A549 (cell line): ENCODE measurements around the gene CCSER1. TPM values are rescaled to one million over a fixed set of nuclear protein-coding genes. Genes with fewer than 3 reads are reported as not detected.

Source experiments
- ATAC-seq, 2 experiments: fragments of 200-7000 bp in 1 of 2; fragments of >200 bp in 1 of 2; cut with Nextera tagmentation in 1 of 2; cut with Tn5 transposase in 1 of 2; 3 replicates each; pipeline versions ENCODE4 v1.8.0 to v1.9.1; 2018 to 2020; ENCODE audit warnings: mild to moderate bottlenecking in 1 of 2, moderate library complexity in 1 of 2
- CTCF ChIA-PET: fragments of 300-600 bp; sonication (Branson Sonifier 250); formaldehyde crosslinking; extraction: SDS; loops from one replicate; lab custom pipeline; 2021; ENCODE audit warnings: antibody characterized with exemption, inconsistent platforms; lab: Yijun Ruan, JAX
- POLR2A ChIA-PET: fragments of 350-600 bp; formaldehyde crosslinking; extraction: SDS; loops from one replicate; lab custom pipeline; 2021; ENCODE audit warnings: antibody characterized with exemption, inconsistent platforms; lab: Yijun Ruan, JAX
- DNase-seq, 2 experiments: peaks; one replicate each; pipeline versions ENCODE4 v3.0.0 to v3.0.0-alpha.2; 2011 to 2016; ENCODE audit warnings: low read depth in 1 of 2, low spot score in 1 of 2
- FAIRE-seq: peaks from 2 replicates; lab custom pipeline; 2011; peaks lifted over from hg19 to GRCh38; lab: Jason Lieb, UNC
- H3K27ac ChIP-seq, 2 experiments: fragments of >200 bp; sonication (Bioruptor Twin); formaldehyde crosslinking; 3 replicates each; pipeline ENCODE4 v1.5.1; 2016 to 2017
- H3K4me1 ChIP-seq: fragments of >200 bp; sonication (Bioruptor Twin); formaldehyde crosslinking; 3 replicates; pipeline ENCODE4 v1.6.1; 2016
- H3K4me2 ChIP-seq: fragments of >200 bp; sonication (Bioruptor Twin); formaldehyde crosslinking; 3 replicates; pipeline ENCODE4 v1.6.1; 2016
- H3K4me3 ChIP-seq: fragments of >200 bp; sonication (Bioruptor Twin); formaldehyde crosslinking; 3 replicates; pipeline ENCODE4 v1.5.1; 2016
- H3K9me3 ChIP-seq: fragments of >200 bp; sonication (Bioruptor Twin); formaldehyde crosslinking; 3 replicates; pipeline ENCODE4 v1.6.1; 2016
- ATOH8 ChIP-seq: fragments of 250-450 bp; sonication (Bioruptor Pico); IDR thresholded peaks from 2 replicates; pipeline ENCODE4 v1.5.0; 2020; ENCODE audit warnings: low read depth, mild to moderate bottlenecking, moderate library complexity
- BCL3 ChIP-seq: fragments of >200 bp; sonication (Bioruptor Twin); formaldehyde crosslinking; IDR thresholded peaks from 3 replicates; pipeline ENCODE4 v1.6.1; 2016
- CEBPB ChIP-seq, 2 experiments: fragments of >200 bp in 1 of 2; sonication (Bioruptor Twin) in 1 of 2; formaldehyde crosslinking in 1 of 2; IDR thresholded peaks; 2 replicates each; pipeline ENCODE4 v1.6.1; 2012 to 2016
- CHD4 ChIP-seq: fragments of 200-600 bp; sonication (generic); IDR thresholded peaks from 2 replicates; pipeline ENCODE4 v1.6.1; 2016; ENCODE audit warnings: antibody characterized with exemption, mild to moderate bottlenecking, borderline replicate concordance
- EHF ChIP-seq: fragments of 250-450 bp; sonication (Bioruptor Pico); IDR thresholded peaks from 2 replicates; pipeline ENCODE4 v1.5.0; 2020; ENCODE audit warnings: mild to moderate bottlenecking
- ELK1 ChIP-seq: fragments of 150-350 bp; IDR thresholded peaks from 2 replicates; pipeline ENCODE4 v1.6.1; 2014; ENCODE audit warnings: low read depth, mild to moderate bottlenecking, low read length
- ESRRA ChIP-seq: fragments of 150-350 bp; IDR thresholded peaks from 2 replicates; pipeline ENCODE4 v1.6.1; 2014; ENCODE audit warnings: mild to moderate bottlenecking, low read length, borderline replicate concordance
- FOSB ChIP-seq: fragments of 250-450 bp; sonication (Bioruptor Pico); IDR thresholded peaks from 2 replicates; pipeline ENCODE4 v1.5.0; 2020; ENCODE audit warnings: mild to moderate bottlenecking, moderate library complexity
- HMGXB4 ChIP-seq: fragments of 250-450 bp; sonication (Bioruptor Pico); IDR thresholded peaks from 2 replicates; pipeline ENCODE4 v1.5.0; 2021; ENCODE audit warnings: mild to moderate bottlenecking, moderate library complexity, borderline replicate concordance
- HOXB5 ChIP-seq: fragments of 250-450 bp; sonication (Bioruptor Pico); IDR thresholded peaks from 2 replicates; pipeline ENCODE4 v1.5.0; 2020; ENCODE audit warnings: mild to moderate bottlenecking, moderate library complexity
- JUN ChIP-seq, 2 experiments: fragments of >200 bp; sonication (Bioruptor Twin); formaldehyde crosslinking; IDR thresholded peaks; 2 replicates in 1 of 2; 3 replicates in 1 of 2; pipeline ENCODE4 v1.6.1; 2016 to 2017
- KDM1A ChIP-seq: fragments of 200-600 bp; sonication (generic); IDR thresholded peaks from 2 replicates; pipeline ENCODE4 v1.6.1; 2016; ENCODE audit warnings: low read depth, mild to moderate bottlenecking
- KDM5A ChIP-seq: fragments of 200-600 bp; sonication (generic); IDR thresholded peaks from 2 replicates; pipeline ENCODE4 v1.6.1; 2016; ENCODE audit warnings: antibody characterized with exemption, mild to moderate bottlenecking
- MAZ ChIP-seq: fragments of 150-350 bp; IDR thresholded peaks from 2 replicates; pipeline ENCODE4 v1.6.1; 2014; ENCODE audit warnings: antibody characterized with exemption, low read depth, low read length, borderline replicate concordance
- NPAS2 ChIP-seq: fragments of 250-450 bp; sonication (Bioruptor Pico); IDR thresholded peaks from 2 replicates; pipeline ENCODE4 v1.8.0; 2022; ENCODE audit warnings: mild to moderate bottlenecking, moderate library complexity, borderline replicate concordance
- PHF8 ChIP-seq: fragments of 200-600 bp; sonication (generic); IDR thresholded peaks from 2 replicates; pipeline ENCODE4 v1.6.1; 2016; ENCODE audit warnings: low read depth, mild to moderate bottlenecking, antibody characterized with exemption, moderate library complexity, borderline replicate concordance
- POLR2AphosphoS2 ChIP-seq: conservative IDR thresholded peaks from 2 replicates; pipeline ENCODE4 v1.6.1; 2012; ENCODE audit warnings: low read length, improper control_type of control experiment, inconsistent platforms
- RARB ChIP-seq: fragments of 250-450 bp; sonication (Bioruptor Pico); IDR thresholded peaks from 2 replicates; pipeline ENCODE4 v1.8.0; 2021; ENCODE audit warnings: mild to moderate bottlenecking, moderate library complexity
- RFX5 ChIP-seq: fragments of 450-650 bp; IDR thresholded peaks from 2 replicates; pipeline ENCODE4 v1.7.1; 2014; ENCODE audit warnings: antibody characterized with exemption, mild to moderate bottlenecking, moderate library complexity
- RNF2 ChIP-seq: fragments of 200-600 bp; sonication (generic); IDR thresholded peaks from 2 replicates; pipeline ENCODE4 v1.6.1; 2016; ENCODE audit warnings: low read depth, mild to moderate bottlenecking, antibody characterized with exemption, moderate library complexity, borderline replicate concordance
- SMC3 ChIP-seq: fragments of >200 bp; sonication (Bioruptor Twin); formaldehyde crosslinking; IDR thresholded peaks from 3 replicates; pipeline ENCODE4 v1.6.1; 2018; ENCODE audit warnings: inconsistent platforms
- SREBF2 ChIP-seq: fragments of 450-650 bp; IDR thresholded peaks from 2 replicates; pipeline ENCODE4 v1.6.1; 2014; ENCODE audit warnings: mild to moderate bottlenecking, moderate library complexity
- TFCP2L1 ChIP-seq: fragments of 250-450 bp; sonication (Bioruptor Pico); IDR thresholded peaks from 2 replicates; pipeline ENCODE4 v1.5.0; 2021; ENCODE audit warnings: mild to moderate bottlenecking
- TP53 ChIP-seq: fragments of 250-450 bp; sonication (Bioruptor Pico); IDR thresholded peaks from 2 replicates; pipeline ENCODE4 v1.5.0; 2021; ENCODE audit warnings: mild to moderate bottlenecking, moderate library complexity
- USF2 ChIP-seq: fragments of 450-650 bp; IDR thresholded peaks from 2 replicates; pipeline ENCODE4 v1.6.1; 2014; ENCODE audit warnings: antibody characterized with exemption
- ZFP36 ChIP-seq: fragments of 450-650 bp; IDR thresholded peaks from 2 replicates; pipeline ENCODE4 v1.6.1; 2014; ENCODE audit warnings: borderline replicate concordance; ENCODE audit not compliant: partially characterized antibody
- ZNF302 ChIP-seq: fragments of 250-450 bp; sonication (Bioruptor Pico); IDR thresholded peaks from 2 replicates; pipeline ENCODE4 v1.9.0; 2021; ENCODE audit warnings: inconsistent platforms, mild to moderate bottlenecking, moderate library complexity
- WGBS: methylation state at CpG from one replicate; pipeline ENCODE4 v1.1.6; 2017; ENCODE audit errors: missing lambda C conversion rate; 5-methylcytosine and 5-hydroxymethylcytosine counted together
- polyA plus RNA-seq, 4 experiments: library from polyadenylated mRNA; depleted of rRNA in 3 of 4; stranded (reverse); fragments of >200 nt; fragmentation: RNase III in 1 of 4; extraction: RNeasy Plus Mini Kit Qiagen cat#74134 plus additional on column Dnase treatment in 1 of 4; gene quantifications; 2 replicates in 3 of 4; 3 replicates in 1 of 4; pipeline ENCODE4 v1.2.3, GENCODE V29; 2011 to 2017

CCSER1 gene
- polyA plus RNA-seq, 2 of the 4 experiments (the other 2 are of a cell fraction), result 0.06 TPM; not detected in 1

- no peak overlapping the region for H3K27ac ChIP-seq
- ATAC-seq (no peak), FAIRE-seq (no peak), DNase-seq (peak in 1 of 2 experiments; percentile 11)
- 0% methylated on average over 2 of the region's 2 CpGs for WGBS
- H3K4me3 ChIP-seq, result no peak overlapping the region
- no peaks in the 10 kb centered on the region for H3K9me3 ChIP-seq
- peaks cover 10% of the 10 kb centered on the region; the same call in 1 of the 3 replicates for H3K4me1 ChIP-seq
- CTCF ChIA-PET, result no interaction called here
- H3K4me2 ChIP-seq, result peak overlapping the region; percentile 30; the same call in 1 of the 3 replicates
- TF ChIP-seq SMC3, result no peak
- TF ChIP-seq FOSB (CRISPR knock-in tag), result no peak
- TF ChIP-seq EHF (CRISPR knock-in tag), result no peak
- no peak for TF ChIP-seq BCL3
- no peak for TF ChIP-seq POLR2AphosphoS2
- no peak for TF ChIP-seq KDM1A
- TF ChIP-seq NPAS2, result no peak
- TF ChIP-seq HOXB5, result no peak
- no peak for TF ChIP-seq TP53 (CRISPR knock-in tag)
- no peak for TF ChIP-seq RNF2
- no peak for TF ChIP-seq TFCP2L1
- no peak for TF ChIP-seq ESRRA
- TF ChIP-seq CHD4, result no peak
- TF ChIP-seq CEBPB (IDR thresholded peaks at IDR 0.05), result no peak
- no peak for TF ChIP-seq ZFP36
- TF ChIP-seq HMGXB4 (CRISPR knock-in tag), result no peak
- TF ChIP-seq USF2, result no peak
- POLR2A ChIA-PET, result no interaction called here
Measured at GRCh38 chr4:90495936-90496335, 368.7 kb downstream of the CCSER1 start.

GRCh38 chr4:90498175-90498574 is 371.0 kb downstream of the CCSER1 start:
- Histone ChIP-seq H3K4me3 (no peak overlapping the region), H3K27ac (no peak overlapping the region), H3K9me3 (no peaks in the 10 kb centered on the region), H3K4me1 (peaks cover 10% of the 10 kb centered on the region; the same call in 1 of the 3 replicates), H3K4me2 (no peak overlapping the region)
- FAIRE-seq, result no peak
- TF ChIP-seq CHD4 (no peak), ZNF302 (CRISPR knock-in tag) (no peak), MAZ (no peak), RARB (CRISPR knock-in tag) (no peak), ELK1 (no peak), TFCP2L1 (no peak), JUN (IDR thresholded peaks at IDR 0.05) (no peak), SREBF2 (no peak), CEBPB (IDR thresholded peaks at IDR 0.05) (no peak), ATOH8 (CRISPR knock-in tag) (no peak), RFX5 (no peak), TP53 (CRISPR knock-in tag) (no peak), KDM5A (no peak), HMGXB4 (CRISPR knock-in tag) (no peak), BCL3 (no peak), PHF8 (no peak), SMC3 (no peak)
- no peak for ATAC-seq
- ChIA-PET POLR2A (no interaction called here), CTCF (no interaction called here)
- no peak for DNase-seq
- 61% methylated on average over 2 of the region's 2 CpGs for WGBS
